Endothelial cell of umbilical vein (primary cell): ENCODE results near the gene VBP1.

Experiments used
- POLR2A ChIP-seq: IDR thresholded peaks from 2 replicates; pipeline ENCODE4 v1.6.1; 2012; ENCODE audit warnings: low read depth, mild to moderate bottlenecking, control low read depth, low read length
- POLR2AphosphoS5 ChIP-seq: IDR thresholded peaks from 2 replicates; pipeline ENCODE4 v1.6.1; 2012; ENCODE audit warnings: low read depth, mild to moderate bottlenecking, control low read depth, low read length, moderate library complexity; ENCODE audit not compliant: insufficient read depth

DNA sequence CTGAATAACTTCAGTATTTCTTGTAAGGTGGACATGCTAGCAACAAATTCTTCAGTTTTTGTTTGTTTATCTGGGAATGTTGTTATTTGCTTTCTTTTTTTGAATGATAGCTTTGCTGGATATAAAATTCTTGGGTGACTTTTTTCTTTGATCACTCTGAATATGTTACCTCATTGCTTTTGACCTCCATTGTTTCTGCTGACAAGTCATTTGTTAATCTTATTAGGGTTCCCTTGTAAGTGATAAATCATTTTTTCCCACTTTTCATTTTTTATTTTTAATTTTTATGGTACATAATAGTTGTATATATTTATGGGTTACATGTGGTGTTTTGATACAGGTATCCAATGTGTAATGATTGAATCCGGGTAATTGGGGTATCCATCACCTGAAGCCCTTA lies 54.7 kb downstream of the VBP1 start:
- TF ChIP-seq POLR2AphosphoS5: no peak
- no peak for TF ChIP-seq POLR2A
